AG08395 (cell line): Measurements from ENCODE around the gene ELOVL5.
"Not testable (repeated sequence)": the region's sequence is repeated elsewhere in the genome, so short reads cannot be mapped to it uniquely, and the experiment has no call there.

Experiments used
- DNase-seq: peaks from one replicate; pipeline ENCODE4 v3.0.0; 2012; ENCODE audit warnings: mixed read lengths, low spot score

ELOVL5 gene

GRCh38 chr6:53328375-53328774 lies 20.4 kb downstream of the ELOVL5 start:
- no peak for DNase-seq

- DNase-seq = peak; percentile 18
Observed at GRCh38 chr6:53327017-53327395, 21.7 kb downstream of the ELOVL5 start.

DNA sequence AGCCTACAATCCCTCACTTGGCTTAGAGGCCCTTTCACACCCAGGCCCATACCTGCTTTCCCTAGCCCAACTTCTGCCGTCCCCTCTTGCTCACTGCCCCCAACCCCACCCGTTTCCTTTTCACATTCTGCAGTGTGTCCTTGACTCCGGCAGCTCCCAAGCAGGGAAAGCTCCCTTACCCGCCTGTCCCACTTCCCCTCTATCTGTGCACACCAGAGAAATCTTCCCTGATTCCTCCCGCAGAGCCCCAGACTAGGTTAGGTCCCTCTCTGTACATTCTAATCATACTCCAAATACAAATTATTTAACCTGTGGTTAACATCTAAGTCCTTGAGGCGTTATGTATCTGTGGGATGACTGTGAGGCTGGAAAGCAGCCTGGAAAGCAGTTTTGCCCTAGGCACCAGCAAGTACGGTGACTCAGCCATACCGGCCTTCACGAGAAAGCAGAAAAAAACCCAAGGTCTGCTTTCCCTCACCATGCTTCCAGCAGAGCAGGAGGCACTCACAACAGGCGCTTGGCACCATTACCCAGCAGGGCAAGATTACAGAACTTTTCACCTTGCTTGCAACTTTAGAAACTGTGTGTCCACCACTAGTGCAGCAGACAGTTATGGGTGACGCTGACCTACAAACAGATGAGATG lies 22.3 kb downstream of the ELOVL5 start:
- DNase-seq = peak; percentile 95

- peak; percentile 21 for DNase-seq
Observed at GRCh38 chr6:53325785-53326184, 23.0 kb downstream of the ELOVL5 start.

- DNase-seq = no peak
Observed at GRCh38 chr6:53322188-53323029, 26.3 kb downstream of the ELOVL5 start.

GRCh38 chr6:53321701-53322100 lies 27.0 kb downstream of the ELOVL5 start:
- no peak for DNase-seq

GRCh38 chr6:53320964-53321363 lies 27.8 kb downstream of the ELOVL5 start:
- no peak for DNase-seq

DNA sequence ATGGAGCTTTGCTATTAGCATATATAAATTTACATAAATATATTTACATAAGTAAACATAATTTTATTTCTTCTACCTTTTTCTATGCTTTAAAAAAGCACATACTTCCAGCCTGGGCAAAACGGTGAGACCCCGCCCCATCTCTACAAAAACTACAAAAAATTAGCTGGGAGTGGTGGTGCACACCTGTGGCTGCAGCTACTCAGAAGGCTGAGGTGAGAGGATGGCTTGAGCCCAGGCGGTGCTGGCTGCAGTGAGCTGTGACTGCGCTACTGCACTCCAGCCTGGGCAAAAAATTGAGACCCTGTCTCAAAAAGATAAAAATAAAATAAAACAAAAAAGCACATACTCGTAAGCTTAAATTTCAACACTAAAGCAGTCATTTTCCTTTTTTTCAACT lies 30.3 kb downstream of the ELOVL5 start:
- DNase-seq = no peak

GRCh38 chr6:53317861-53318260 lies 30.9 kb downstream of the ELOVL5 start:
- no peak for DNase-seq

- not testable (repeated sequence) for DNase-seq
Observed at GRCh38 chr6:53317299-53317698, 31.5 kb downstream of the ELOVL5 start.

GRCh38 chr6:53316142-53316541 lies 32.6 kb downstream of the ELOVL5 start:
- DNase-seq = no peak

- no peak for DNase-seq
Observed at GRCh38 chr6:53315086-53315724, 33.5 kb downstream of the ELOVL5 start.

- DNase-seq = no peak
Observed at GRCh38 chr6:53313784-53314400, 34.9 kb downstream of the ELOVL5 start.

- DNase-seq = no peak
Observed at GRCh38 chr6:53312355-53312754, 36.4 kb downstream of the ELOVL5 start.

DNA sequence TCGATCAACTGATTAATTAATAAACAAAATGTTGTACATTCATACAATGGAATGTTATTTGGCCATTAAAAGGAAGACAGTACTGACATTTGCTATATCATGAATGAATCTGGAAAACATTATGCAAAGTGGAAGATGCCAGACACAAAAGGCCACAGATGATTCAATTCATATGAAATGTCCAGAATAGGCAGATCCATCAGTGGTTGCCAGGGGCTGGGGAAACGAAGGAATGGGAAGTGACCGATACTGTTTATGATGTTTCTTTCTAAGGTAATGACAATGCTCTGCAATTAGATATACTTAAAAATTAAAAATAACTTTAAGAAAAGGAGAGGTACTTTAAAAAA lies 37.2 kb downstream of the ELOVL5 start:
- no peak for DNase-seq

GRCh38 chr6:53310771-53311585 lies 37.8 kb downstream of the ELOVL5 start:
- DNase-seq = no peak

DNA sequence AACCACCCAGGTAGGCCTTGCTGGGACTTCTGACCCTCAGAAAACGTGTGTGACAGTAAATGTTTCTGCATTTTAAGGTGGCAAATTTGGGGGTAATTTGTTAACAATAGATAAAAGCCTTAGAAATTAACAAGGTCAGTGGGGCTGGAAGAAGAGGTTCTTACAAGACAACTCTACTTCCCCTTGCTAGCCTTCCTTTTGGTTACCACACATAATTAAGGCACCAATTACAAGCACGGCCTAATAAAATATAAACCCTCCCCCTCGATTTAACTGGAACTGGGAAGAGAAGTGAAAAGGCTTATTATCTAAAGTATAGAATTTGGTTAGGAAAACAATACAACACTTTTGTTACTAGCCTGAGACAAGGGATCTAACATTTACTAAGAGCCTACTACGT lies 38.8 kb downstream of the ELOVL5 start:
- DNase-seq = no peak

GRCh38 chr6:53309059-53309900 lies 39.5 kb downstream of the ELOVL5 start:
- DNase-seq = peak; percentile 55

DNA sequence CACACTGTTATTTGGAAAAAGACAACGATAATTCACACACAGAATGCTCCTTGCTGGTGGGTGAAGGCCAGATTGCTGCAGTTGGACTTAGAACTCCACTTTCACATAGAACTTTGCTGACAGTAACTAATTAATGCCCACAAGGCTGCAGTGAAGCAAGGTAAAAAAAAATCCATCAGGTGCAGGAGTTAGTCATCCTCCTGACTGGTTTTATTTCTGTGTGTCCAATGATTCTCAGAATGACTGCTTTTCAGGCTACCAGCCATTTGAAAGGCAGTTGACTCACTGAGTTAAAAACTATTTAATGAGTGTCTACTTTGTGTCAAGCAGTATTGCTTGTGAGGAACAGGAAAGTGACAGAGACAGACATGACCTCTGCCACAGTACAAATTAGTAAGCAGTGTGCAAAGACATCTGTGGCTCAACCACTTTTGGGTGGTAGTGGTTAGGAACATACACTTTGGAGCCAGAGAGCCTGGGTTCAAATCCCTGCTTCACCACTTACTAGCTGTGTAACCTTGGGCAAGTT lies 41.9 kb downstream of the ELOVL5 start:
- DNase-seq = no peak

DNA sequence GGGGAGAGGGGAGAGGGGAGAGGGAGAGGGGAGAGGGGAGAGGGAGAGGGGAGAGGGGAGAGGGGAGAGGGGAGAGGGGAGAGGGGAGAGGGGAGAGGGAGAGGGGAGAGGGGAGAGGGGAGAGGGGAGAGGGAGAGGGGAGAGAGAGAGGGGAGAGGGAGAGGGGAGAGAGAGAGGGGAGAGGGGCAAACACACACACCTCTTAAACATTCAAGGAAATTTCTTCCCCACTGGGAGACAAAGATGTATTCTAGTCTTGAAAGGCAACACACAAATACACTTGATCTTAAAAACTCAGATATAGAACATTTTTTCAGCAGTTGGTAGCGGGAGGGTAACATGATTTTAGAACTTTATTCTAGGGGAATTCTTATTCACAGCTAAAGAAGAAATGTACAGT lies 42.5 kb downstream of the ELOVL5 start:
- not testable (repeated sequence) for DNase-seq
